GM19397 (cell line): ENCODE data around the gene PIWIL4.
"Not testable (repeated sequence)": the region's sequence is repeated elsewhere in the genome, so short reads cannot be mapped to it uniquely, and the experiment has no call there.

Experiments used
- ATAC-seq: cut with Tn5 transposase; IDR thresholded peaks from one replicate; pipeline ENCODE4 v1.9.1; 2021; ENCODE audit warnings: mild to moderate bottlenecking, moderate library complexity; ENCODE audit not compliant: unreplicated experiment

PIWIL4 gene

DNA sequence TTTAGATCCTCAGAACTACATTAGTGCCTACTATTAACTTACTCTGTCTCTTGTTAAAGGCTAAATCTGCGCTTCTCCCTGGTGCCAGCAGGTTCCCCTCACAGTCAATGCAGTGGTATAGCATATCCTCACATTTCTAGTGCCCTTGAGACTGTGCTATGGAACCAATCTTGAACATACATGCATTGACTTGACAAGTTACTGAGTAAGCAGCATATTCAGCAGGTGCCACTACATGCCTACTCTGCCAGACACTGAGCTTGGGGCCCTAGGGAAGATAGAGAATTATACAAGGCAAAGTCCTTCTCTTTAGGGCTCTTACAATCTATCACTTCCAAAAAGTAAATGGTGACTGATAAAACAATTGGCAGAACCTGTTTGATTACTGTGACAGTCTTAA is 20.3 kb upstream of the PIWIL4 start:
- no peak for ATAC-seq

DNA sequence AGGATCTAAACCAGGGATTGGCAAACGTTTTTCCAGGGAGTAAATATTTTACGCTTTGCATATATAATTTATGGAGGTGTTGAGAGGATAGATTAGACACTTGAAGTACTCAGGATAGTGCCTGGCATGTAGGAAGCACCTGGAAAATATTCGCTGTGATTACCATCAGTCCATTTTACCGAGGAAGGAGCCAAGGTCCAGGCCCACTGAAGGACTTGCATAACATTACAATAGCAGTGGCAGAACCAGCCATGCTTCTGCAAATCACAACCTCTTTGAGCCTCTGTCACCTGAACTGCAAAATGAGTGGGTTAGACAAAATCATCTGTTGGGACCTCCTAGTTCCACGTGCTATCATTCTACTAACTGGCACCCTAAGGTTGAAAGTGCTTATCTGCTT is 18.0 kb upstream of the PIWIL4 start:
- no peak for ATAC-seq

DNA sequence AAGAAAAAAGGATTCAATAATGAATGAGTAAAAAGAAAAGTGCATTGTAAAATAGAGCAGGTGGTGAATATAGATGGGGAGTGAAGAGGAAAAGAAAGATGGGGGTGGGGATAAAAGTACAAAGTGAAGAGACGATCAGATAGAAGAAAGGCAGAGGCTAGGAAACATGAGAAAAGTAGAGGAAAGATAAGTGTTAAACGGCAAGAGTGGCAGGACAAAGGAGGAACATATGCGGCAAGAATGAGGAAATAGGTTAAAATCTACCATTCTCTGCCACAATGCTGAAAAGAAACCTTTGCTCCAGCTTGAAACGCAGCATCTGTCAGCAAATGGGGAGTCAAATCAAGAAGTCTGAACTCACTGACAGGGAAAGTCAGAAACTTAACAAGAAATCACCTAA is 16.7 kb upstream of the PIWIL4 start:
- ATAC-seq, result no peak

DNA sequence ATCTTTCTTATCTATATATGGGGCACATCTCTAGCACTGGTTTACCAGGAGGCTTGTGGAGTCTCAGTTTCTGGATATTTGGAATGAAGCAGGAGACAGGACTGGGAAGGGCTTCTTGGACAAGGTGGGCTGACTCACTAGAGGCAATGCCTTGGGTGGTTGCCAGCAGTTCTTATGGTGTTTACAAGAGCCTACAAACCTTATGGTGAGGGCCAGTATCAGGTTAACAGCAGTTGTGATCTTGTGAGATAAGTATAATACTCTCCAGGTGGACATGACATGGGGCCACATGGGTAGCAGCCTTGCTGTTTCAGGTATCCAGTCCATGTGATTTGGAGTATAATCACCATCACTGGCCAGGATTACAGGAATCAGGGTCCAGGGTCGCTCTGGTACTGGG is 13.2 kb upstream of the PIWIL4 start:
- ATAC-seq, result no peak

DNA sequence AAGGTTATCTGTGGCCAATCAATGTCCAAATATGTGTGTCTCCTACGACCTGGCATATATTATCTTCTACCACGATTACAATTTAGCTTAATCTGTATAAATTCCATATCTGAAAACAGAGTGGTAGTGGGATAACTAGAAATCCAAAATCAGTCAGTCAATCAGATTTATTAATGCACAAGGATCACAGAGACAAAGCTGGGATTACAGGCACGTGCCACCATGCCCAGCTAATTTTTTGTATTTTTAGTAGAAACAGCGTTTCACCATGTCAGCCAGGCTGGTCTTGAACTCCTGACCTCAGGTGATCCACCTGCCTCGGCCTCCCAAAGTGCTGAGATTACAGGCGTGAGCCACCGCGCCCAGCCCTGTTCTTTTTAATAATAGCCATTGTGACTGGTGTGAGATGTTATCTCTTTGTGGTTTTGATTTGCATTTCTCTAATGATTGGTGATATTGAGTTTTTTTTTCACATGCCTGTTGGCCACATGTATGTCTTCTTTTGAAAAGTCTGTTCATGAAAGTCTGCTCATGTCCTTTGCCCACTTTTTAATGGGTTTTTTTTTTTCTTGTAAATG is 11.3 kb upstream of the PIWIL4 start:
- ATAC-seq, result not testable (repeated sequence)

DNA sequence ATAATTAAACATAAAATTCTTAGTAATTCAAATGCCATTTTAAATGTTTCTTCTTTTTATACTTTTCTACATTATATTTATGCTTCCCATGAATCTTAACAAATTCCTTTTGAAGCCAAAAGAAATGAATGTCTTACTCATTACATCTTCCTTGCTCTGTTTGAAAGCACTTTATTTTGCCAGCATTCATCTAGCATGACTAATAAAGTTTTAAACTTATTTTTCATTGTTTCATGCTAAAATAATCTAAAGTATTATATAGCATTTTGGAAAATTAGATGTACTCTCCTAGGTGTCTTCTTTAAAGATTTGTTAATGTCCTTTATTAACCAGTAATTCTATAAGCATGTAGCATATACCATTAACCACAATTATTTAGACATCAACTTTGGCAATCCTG is 9.7 kb upstream of the PIWIL4 start:
- ATAC-seq, result no peak

DNA sequence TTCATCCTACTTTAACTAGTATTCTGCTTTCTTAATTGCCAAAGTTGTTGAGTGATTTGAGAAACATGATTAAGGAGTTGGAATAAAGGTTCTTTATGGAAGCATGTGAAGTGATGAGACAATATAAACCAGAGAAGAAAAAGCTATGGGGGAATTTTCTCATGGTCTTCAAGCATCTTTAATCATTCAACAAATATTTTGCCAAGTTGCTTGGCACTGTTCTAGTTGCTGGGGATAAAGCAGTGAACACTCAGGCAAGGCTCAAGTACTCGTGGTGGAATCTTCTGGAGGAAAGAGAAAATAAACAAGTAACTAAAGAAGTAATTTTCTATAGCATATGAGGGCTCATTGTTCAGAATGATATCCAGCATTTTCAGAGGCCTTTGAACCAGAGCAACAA is 9.2 kb upstream of the PIWIL4 start:
- no peak for ATAC-seq

DNA sequence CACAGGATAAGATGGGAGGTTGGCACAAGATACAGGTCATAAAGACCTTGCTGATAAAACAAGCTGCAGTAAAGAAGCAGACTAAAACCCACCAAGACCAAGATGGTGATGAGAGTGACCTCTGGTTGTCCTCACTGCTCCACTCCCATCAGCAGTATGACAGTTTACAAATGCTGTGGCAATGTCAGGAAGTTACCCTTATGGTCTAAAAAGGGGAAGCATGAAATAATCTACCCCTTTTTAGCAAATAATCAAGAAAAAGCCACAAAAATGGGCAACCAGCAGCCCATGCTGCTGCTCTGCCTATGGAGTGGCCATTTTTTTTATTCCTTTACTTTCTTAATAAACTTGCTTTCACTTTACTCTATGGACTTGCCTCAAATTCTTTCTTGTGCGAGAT is 8.7 kb upstream of the PIWIL4 start:
- no peak for ATAC-seq

DNA sequence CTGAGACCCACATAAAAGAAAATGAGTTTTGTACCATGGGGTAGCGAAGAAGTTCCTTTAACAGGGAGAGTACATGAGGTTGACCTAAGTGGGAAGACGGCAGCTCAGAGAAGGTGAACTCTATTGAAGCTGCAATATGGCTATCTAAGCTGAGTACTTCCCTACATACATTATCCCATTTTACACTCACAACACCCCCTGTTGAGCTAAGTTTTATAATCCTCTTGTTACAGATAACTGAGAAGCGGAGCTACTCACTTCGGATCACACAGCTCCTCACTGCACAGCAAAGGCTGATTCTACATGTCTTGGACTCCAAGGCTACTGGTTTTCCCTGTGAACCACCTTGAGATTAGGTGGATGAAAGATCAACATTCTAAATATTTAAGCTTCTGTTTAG is 8.2 kb upstream of the PIWIL4 start:
- no peak for ATAC-seq

DNA sequence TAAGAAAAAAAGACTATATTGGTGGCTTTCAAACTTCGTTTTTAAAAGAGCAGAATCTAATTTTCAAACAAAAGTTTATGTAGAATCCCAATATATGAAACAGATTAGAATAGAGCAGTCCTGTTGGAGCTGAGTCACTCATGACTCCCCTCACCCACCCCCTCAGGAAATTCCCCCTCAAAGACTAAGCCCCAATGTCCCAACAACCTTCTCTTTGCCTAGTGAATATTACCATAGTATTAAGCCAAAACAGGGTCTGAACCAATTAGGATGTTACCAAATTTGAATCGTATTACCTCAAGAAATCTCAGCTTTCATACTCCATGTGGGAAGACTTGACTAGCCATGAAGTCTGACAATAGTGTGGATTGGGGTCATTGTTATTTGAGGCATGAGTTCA is 7.8 kb upstream of the PIWIL4 start:
- no peak for ATAC-seq

DNA sequence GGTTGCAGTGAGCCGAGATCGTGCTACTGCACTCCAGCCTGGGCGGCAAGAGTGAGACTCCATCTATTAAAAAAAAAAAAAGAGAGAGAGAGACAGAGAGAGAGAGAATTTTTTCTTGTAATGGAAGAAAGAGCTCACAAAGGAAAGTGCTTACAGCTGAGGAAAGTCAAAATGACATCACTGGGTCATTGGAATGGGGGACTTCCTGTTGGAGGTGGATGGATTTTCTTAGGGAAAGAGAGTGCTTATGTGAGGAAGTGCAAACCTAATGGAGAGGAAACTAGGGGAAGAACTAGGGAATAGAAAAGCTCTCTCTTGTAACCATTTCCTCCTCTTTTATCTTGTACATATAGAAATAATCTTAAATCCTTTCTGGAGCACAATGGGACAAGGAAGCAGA is 6.3 kb upstream of the PIWIL4 start:
- ATAC-seq, result no peak

DNA sequence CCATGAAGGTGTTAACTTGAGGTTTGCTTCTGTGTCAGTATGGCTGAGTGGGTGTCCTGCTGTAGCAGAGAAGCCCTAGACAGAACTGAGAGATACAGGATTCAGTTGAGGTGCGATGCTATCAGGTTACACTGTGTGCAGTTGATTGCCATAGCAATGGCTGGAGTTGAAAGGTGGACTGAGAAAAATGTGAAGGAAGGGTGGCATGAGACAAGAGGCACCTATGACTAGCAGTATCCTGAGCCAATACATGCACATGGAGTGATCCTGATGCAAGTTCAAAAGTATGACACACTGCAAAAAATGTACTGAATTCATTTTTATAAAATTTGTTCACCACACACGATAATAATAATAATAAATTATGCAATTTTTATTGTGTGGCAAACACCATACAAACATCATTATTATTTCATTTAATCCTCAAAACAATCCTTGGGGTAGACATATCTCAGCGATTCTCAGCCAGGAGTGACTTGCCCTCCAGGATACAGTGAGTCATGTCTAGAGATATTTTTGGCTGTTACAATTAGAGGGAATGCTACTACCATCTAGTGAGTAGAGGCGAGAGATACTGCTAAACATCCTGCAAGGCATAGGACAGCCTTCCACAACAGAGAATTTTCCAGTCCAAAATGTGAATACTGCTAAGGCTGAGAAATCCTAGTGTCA is 3.9 kb upstream of the PIWIL4 start:
- no peak for ATAC-seq

DNA sequence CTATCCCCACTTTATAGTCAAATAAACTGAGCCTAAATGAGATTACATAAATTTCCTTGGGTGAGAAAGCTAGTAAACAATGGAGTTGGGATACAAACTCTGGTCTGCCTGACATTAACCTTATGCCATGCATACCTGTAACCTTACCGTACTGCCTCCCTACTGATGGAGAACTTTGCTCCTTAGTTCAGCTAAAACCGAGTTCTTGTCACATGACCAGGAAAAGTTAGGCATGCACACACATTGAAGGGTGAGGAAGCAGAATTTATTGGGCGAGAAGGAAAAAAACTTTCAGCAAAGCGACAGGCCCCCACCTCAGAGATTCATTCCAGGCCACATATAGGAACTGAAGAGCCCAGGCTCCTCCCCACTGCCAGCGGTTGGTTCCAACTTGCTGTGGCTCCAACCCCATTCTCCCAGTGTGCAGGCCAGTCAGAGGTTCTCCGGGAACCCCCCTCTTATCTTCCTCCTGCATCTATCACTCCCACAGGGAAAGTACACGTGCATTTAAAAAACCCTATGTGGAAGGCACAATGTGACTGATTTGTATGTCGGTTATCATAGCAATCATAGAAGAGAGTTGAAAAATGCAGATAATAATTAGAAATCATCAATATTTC is 3.2 kb upstream of the PIWIL4 start:
- no peak for ATAC-seq

DNA sequence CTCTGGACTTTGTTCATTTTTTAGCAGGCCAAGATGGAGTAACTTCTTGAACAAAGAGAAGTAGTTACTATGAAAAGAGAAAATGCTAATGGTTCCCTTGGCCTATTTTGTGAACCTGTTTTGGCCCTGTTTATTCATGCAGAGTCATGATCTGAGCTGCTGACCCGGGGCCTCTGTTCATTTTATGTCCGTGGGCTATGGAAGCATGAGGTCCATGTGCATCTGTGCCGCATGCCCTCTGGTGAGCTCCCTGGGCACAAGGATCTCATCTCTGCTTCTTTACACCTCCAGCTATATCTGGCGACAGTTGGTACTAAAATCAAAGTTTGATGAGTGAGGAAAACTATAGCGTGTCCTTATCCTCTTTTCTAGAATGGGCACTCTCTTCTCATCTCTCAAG is 1.0 kb downstream of the PIWIL4 start:
- no peak for ATAC-seq

DNA sequence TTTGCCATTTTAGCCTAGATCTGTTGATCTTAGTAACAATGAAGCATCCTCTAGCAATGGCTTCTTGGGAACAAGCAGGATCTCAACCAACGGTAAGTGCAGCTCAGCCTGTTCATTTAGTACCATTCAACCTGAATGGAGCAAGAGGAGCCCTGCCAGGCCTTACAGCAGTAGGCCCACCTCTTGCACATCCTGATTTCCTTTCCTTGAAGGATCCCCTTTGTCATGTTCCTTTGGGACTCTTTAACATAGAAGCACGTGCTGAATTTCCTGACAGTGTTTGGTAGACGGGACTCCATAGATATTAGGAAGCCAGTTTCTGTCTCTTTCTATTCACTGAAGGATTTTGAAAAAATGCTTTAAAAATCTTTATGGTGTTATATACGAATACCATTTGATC is 1.5 kb downstream of the PIWIL4 start:
- ATAC-seq, result no peak

DNA sequence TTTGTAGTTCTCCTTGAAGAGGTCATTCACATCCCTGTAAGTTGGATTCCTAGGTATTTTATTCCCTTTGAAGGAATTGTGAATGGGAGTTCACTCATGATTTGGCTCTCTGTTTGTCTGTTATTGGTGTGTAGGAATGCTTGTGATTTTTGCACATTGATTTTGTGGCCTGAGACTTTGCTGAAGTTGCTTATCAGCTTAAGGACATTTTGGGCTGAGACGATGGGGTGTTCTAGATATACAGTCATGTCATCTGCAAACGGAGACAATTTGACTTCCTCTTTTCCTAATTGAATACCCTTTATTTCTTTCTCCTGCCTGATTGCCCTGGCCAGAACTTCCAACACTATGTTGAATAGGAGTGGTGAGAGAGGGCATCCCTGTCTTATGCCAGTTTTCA is 5.8 kb downstream of the PIWIL4 start:
- ATAC-seq, result not testable (repeated sequence)

DNA sequence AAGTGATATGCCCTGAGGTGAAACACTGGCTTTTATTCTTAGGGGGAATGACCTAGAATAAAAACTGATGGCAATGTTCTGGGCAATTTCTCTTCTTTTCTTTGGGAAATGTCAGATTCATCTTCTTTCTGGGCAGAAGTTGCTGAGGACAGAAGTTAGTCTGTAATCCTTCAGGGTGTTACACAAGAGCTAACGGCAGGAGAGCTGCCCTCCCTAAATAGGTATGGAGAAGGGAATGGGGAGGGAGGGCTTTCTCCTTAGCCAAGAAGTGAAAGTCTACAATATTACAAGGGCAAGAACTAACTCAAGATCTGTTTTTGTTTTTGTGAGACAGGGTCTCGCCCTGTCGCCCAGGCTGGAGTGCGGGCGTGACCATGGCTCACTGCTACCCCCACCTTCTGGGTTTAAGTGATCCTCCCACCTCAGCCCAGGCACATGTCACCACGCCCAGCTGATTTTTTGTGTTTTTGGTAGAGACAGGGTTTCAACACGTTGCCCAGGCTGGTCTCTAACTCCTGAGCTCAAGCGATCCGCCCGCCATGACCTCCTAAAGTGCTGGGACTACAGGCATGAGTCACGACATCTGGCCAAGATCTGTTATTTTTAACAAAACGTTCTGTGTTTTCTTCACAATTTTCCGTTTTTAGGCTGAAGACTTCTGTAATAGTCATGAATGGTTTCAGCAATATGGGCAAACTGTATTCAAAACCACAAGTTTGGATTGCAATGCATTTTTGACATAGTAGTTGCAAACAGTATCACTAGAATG is 7.2 kb downstream of the PIWIL4 start:
- ATAC-seq, result no peak

DNA sequence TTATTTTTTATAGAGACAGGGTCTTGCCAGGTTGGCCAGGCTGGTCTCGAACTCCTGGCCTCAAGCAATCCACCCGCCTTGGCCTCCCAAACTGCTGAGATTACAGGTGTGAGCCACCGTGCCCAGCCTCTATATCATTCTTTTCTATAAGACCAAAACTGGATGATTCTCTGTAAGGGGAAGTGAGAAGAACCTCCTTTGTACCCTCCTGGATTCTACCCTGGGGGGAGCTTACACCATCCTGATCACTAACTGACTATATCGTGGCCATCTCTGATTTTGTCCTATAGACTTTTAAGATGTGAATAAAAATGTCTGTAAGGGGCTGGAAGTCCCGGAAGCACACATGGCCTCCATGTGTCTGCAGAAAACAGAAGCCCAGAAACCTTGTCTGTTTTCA is 9.1 kb downstream of the PIWIL4 start:
- ATAC-seq, result no peak

DNA sequence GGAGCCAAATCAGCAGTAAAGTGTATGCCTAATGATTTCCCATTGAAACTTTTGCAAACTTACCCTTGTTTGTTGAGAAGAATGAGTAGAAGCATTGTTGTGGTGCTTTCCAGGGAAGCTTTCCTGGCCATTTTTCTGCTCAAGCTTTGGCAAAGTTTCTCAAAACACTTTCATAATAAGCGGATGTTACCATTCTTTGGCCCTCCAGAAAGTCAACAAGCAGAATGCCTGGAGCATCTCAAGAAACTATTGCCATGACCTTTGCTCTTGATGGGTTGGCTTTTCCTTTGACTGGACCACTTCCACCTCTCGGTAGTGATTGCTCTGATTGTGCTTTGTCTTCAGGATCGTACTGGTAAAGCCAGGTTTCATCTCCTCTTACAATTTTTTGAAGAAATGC is 10.7 kb downstream of the PIWIL4 start:
- ATAC-seq, result no peak

DNA sequence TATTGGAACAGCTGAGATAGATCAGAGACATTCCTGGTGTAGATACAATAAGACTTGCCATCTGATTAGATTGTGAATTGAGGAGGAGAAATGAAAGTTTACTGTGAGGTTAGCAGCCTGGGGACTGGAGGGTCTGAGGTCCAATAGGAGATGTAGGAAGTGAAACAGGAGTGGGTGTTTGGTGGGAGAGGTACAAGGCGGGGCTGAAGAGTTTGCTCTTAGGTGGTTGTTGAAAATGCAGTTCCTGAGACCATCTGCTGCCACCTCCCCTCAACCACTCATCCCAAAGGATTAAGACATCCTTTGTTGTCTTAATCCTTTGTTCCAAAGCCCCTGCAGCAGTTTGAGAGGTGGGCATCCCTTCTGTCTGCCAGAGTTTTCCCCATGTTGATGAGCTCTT is 14.8 kb downstream of the PIWIL4 start:
- no peak for ATAC-seq

DNA sequence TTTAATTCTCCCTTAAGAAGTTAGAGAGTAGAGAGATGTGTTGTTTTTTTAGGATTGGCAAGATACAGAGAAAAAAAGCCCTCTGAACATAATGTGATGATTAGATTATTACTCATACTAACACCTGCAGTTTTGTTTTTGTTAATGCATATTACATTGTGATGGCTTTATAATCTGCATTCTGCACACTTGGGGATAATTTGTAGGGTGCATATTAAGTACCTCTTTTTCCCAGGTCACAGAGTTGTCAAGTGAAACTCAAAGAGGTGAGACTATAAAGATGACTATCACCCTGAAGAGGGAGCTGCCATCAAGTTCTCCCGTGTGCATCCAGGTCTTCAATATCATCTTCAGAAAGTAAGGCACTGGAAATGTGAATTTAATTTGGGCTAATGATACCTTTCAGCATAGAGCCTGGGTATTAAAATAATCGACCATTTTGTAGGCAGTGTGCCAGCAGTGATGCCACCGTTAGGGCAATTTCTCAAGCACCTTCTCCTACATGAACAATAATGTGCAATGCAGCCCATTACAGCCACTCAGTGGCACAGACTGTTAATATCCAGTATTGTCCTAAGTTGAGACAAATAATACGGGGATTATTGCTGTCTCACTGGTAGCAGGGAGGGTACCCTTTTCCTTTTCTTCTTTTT is 16.2 kb downstream of the PIWIL4 start:
- no peak for ATAC-seq
